DMS 273 (cell line): Measurements from ENCODE around the gene LCE3E.
"Not testable (repeated sequence)": the region's sequence is repeated elsewhere in the genome, so short reads cannot be mapped to it uniquely, and the experiment has no call there.

Source experiments
- DNase-seq: peaks from one replicate; lab custom pipeline; 2025; ENCODE audit not compliant: unreplicated experiment; lab: John Stamatoyannopoulos, UW

LCE3E gene, protein sequence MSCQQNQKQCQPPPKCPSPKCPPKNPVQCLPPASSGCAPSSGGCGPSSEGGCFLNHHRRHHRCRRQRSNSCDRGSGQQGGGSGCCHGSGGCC

GRCh38 chr1:152566681-152567080 is at the start of gene LCE3E:
Gene LCE3E, minus strand, starts transcription at chr1:152566780. Its CDS starts 572 bp downstream, at chr1:152566208.
- DNase-seq, result no peak

- no peak for DNase-seq
Observed at GRCh38 chr1:152613511-152613910, 46.9 kb upstream of the LCE3E start, which contains the start of gene LCE3B. Gene LCE3B, plus strand, starts transcription at chr1:152613811. Its CDS starts 0 bp downstream, at chr1:152613811.

- DNase-seq, result no peak
Observed at GRCh38 chr1:152599934-152600333, 33.4 kb upstream of the LCE3E start, which contains the start of gene LCE3C. Gene LCE3C, plus strand, starts transcription at chr1:152600234. Its CDS starts 498 bp downstream, at chr1:152600732.

DNA sequence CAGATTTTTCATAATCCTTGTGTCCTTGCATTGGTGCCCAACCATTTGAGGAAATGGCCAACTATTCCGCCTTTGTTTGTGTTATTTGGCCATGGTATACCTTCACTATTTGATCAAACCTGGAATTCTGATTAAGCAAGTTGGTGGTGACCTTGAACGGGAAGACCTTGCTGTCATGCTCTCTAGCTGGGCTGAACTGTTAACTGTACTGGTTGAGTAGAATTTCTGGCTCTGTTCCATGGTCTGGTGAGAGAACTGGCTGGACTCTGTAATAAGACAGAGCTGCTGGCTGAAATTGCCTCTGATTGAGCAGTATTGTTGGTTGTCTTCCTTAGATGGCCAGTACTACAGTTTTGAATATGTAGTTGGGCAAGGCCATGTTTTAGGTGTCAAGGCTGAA is 30.4 kb upstream of the LCE3E start:
- DNase-seq, result no peak

DNA sequence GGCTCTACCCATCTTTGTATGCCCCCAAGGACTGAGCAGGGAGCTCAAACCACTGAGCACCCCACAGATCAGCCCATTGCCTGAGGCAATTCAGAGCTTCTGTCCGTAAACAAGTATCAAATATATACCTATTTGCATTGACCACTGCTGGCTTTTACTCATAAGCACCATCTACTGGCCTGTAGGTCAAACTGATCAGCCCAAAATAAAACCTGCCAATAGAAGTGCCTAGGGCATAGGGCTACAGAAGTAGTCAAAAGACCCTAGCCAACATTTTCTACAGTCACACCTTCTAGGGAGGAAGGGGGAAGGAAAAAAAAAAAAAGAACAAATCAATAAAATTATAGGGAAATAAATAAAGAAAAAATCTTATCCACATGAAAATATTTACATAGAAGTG is 19.0 kb upstream of the LCE3E start:
- DNase-seq, result no peak

- DNase-seq, result no peak
Observed at GRCh38 chr1:152582647-152583046, 16.1 kb upstream of the LCE3E start.

- no peak for DNase-seq
Observed at GRCh38 chr1:152580433-152580832, 13.9 kb upstream of the LCE3E start, which contains the start of gene LCE3D. Gene LCE3D, minus strand, starts transcription at chr1:152580516. Its CDS starts 580 bp downstream, at chr1:152579936.

GRCh38 chr1:152579526-152579925 is 12.9 kb upstream of the LCE3E start:
- DNase-seq, result not testable (repeated sequence)

DNA sequence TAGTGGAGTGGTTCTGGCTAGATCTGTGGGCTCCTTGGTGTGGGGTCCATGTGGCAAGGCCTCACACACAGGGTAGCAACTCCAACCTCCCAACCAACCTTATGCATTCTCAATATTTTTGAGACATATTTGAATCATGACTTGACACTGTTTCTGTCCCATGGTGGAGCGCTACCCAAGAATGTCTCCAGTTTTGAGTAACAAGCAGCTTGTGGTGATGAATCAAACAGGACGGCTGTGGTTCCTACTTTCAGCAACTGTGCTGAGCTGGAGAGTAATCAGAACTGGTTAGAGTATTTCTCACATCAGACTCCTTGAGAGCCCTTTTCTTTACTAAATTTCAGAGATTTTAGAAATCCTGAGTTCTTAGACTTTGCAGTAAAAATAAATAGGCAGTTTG is 10.6 kb upstream of the LCE3E start:
- no peak for DNase-seq

- no peak for DNase-seq
Observed at GRCh38 chr1:152565535-152566215, 905 bp downstream of the LCE3E start.

DNA sequence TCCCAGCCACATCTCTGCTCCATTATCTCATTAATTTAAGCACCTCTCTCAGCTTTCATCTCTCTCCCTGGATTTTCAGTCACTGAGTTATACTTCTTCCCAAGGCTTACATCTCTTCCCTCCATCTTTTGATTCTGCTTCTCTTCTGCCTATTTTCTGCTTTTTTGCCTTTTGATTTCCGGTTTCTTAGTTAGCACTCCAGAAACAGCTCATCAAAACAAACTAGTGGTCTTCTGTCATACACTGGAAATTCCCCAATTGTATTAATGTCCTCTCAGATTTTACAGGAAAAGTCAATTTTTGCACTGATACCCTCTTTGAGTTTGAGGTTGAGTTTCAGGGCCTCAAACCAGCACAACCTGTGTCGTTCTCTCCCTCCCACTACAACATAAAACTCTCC is 1.5 kb downstream of the LCE3E start:
- DNase-seq, result no peak

DNA sequence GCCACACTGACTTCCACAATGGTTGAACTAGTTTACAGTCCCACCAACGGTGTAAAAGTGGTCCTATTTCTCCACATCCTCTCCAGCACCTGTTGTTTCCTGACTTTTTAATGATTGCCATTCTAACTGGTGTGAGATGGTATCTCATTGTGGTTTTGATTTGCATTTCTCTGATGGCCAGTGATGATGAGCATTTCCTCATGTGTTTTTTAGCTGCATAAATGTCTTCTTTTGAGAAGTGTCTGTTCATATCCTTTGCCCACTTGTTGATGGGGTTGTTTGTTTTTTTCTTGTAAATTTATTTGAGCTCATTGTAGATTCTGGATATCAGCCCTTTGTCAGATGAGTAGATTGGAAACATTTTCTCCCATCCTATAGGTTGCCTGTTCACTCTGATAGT is 18.2 kb downstream of the LCE3E start:
- DNase-seq, result not testable (repeated sequence)

- DNase-seq, result no peak
Observed at GRCh38 chr1:152546704-152547103, 19.9 kb downstream of the LCE3E start.

GRCh38 chr1:152543820-152544219 is 22.8 kb downstream of the LCE3E start:
- DNase-seq, result peak; percentile 29

GRCh38 chr1:152539901-152540300 is 26.7 kb downstream of the LCE3E start:
- no peak for DNase-seq

- no peak for DNase-seq
Observed at GRCh38 chr1:152537496-152537895, 29.1 kb downstream of the LCE3E start.

- DNase-seq, result no peak
Observed at GRCh38 chr1:152535774-152536173, 30.8 kb downstream of the LCE3E start.

DNA sequence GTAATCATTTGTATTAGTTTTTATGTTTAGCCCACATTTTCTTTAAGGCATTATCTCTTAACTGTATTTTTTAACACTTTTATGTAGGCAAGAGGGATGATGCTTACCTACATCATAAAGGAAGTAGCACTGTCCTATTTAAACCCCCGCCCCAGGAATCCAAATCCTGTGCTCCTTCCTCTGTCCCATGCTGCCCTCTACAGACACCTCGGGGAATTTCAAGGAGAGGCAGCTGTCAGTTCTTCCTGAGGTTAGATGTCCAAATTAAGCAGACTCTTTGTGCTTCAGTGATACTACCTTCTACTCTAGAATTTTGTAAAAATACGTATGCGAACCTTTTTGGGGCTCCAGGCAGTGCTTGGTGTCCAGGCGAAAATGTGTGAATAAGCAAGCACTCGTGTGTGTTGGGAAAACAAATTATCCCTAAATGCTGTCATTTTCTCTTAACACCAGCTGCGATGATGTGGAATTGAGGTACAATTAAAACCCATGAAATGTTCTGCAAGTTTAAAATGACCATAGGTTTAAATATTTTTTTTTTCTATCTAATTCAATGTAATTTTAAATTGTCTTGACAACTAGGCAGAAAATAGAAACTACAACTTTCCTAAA is 33.1 kb downstream of the LCE3E start:
- DNase-seq, result peak; percentile 79

- DNase-seq, result no peak
Observed at GRCh38 chr1:152525080-152525641, 41.4 kb downstream of the LCE3E start.

DNA sequence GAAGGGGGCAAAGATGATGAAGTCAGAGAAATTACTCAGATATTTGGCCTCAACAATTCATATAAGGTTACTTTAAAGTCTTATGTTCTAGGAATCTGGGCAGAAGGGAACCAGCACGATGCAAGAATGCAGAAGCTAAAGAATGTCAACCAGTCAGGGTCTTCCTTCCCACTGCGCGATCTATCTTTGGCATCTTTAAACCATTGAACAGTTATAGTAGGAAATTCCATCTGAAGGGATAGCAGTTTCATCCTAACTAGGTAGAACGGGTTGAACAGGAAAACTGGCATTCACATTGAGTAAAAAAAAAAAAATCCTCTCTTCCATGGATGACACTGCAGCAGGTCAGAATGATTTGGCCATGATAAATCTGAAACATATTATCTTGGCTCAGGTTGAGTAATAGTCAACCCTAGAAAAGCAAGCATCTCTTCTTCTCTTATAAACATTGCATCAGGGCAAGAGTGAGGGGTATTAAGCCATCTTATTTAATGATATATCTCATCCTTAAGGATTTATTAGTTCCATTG is 46.0 kb downstream of the LCE3E start:
- no peak for DNase-seq

GRCh38 chr1:152519851-152520250 is 46.7 kb downstream of the LCE3E start:
- no peak for DNase-seq
